Retinal pigment epithelial cell (primary cell): ENCODE measurements around the gene CLEC16A.

ENCODE experiments used
- DNase-seq: peaks from one replicate; pipeline ENCODE4 v3.0.0-alpha.2; 2010; ENCODE audit warnings: low read depth
- H3K4me3 ChIP-seq: 2 replicates; pipeline ENCODE4 v1.5.1; 2011; ENCODE audit warnings: mild to moderate bottlenecking, low read length, control low read depth, moderate library complexity
- TF ChIP-seq, protein P1 (sequence below): conservative IDR thresholded peaks from 2 replicates; pipeline ENCODE4 v1.5.1; 2011; ENCODE audit warnings: low read depth, low read length, control low read depth, inconsistent platforms

The CLEC16A gene

DNA sequence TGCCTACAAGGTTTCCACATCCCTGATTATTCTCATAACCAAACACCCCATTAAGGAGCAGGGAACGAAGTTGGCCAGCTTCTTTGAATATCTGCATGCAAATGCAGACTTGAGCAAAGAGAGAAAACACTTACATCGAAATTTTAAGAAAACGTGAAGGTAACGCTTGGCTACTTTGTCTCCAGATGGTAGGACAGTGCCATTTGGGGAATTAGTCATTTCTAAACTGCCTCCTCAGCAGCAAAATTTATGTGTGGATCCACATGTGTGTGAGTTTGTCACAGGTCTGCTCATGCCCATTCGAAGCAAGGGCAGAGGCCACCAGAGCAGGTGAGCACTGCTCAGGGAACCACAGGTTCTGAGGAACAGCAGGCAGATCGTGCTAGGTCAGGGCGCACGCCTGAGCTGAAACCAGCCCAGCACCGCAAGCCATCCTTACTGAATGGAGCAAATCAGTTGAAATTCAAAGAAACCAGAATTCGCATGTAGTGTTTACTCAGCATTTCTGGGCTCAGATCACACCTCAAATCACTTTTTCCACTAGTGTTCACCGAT lies 231.5 kb downstream of the CLEC16A start:
- no peak for DNase-seq
- no peak overlapping the region for H3K4me3 ChIP-seq
- TF ChIP-seq, protein P1, sequence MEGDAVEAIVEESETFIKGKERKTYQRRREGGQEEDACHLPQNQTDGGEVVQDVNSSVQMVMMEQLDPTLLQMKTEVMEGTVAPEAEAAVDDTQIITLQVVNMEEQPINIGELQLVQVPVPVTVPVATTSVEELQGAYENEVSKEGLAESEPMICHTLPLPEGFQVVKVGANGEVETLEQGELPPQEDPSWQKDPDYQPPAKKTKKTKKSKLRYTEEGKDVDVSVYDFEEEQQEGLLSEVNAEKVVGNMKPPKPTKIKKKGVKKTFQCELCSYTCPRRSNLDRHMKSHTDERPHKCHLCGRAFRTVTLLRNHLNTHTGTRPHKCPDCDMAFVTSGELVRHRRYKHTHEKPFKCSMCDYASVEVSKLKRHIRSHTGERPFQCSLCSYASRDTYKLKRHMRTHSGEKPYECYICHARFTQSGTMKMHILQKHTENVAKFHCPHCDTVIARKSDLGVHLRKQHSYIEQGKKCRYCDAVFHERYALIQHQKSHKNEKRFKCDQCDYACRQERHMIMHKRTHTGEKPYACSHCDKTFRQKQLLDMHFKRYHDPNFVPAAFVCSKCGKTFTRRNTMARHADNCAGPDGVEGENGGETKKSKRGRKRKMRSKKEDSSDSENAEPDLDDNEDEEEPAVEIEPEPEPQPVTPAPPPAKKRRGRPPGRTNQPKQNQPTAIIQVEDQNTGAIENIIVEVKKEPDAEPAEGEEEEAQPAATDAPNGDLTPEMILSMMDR: no peak

DNA sequence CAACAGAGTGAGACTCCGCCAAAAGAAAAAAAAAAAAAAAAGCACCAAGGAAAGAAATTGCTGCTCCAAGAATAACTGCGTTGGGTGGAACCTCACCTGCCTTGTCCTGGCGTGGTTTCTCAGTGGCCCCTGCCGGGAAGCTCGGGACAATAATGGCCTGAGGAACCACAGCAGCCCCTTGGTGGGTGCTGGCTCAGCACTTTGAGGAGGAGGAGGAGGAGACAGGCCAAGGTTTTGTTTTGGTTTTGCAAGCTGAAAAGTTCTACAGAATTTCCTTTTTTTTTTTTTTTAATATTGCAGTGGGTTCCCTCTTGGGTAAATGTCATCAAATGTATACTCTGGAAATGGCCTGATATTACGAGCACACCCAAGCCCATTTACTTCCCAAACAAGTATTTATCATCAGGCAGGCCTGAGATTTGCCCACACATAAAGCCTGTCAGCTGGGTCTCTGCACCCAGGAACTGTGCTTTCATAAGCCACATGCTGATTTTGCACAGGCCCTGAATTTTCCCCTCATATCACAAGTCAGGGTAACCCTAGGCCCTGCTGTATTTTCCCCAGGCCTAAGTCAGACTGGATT lies 233.3 kb downstream of the CLEC16A start:
- no peak overlapping the region for H3K4me3 ChIP-seq
- DNase-seq: no peak
- TF ChIP-seq, protein P1: no peak

DNA sequence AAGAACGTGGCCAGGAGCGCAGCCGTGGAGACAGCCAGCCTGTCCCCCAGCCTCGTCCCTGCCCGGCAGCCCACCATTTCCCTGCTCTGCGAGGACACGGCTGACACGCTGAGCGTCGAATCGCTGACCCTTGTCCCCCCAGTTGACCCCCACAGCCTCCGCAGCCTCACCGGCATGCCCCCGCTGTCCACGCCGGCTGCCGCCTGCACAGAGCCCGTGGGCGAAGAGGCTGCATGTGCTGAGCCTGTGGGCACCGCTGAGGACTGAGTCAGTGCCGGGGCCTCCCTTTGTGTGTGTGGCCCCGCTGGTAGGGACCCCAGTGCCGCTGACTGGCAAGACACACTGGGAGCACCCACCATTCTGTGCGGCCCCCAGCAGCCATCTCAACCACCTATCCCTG lies 234.1 kb downstream of the CLEC16A start:
- H3K4me3 ChIP-seq: no peak overlapping the region
- no peak for DNase-seq
- TF ChIP-seq, protein P1: no peak

DNA sequence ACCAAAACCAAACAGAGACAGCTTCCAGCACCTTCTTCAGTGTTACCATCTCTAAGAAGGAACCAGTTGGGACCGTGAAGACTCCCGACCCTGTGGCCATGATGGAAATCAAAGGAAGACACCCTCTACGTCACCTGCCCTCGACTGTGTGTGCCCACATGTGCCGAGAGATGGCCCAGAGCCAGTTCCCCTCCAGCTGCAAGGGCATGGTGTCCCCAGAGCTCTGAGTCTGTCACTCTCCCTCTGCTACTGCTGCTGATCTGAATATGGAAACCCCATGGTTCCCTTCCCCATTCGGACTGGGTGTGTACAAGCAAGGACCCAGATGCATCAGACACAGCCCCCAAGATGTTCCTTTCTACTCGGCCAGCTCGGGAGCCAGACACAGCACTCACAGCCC lies 235.2 kb downstream of the CLEC16A start:
- no peak for DNase-seq
- no peak overlapping the region for H3K4me3 ChIP-seq
- TF ChIP-seq, protein P1: no peak

DNA sequence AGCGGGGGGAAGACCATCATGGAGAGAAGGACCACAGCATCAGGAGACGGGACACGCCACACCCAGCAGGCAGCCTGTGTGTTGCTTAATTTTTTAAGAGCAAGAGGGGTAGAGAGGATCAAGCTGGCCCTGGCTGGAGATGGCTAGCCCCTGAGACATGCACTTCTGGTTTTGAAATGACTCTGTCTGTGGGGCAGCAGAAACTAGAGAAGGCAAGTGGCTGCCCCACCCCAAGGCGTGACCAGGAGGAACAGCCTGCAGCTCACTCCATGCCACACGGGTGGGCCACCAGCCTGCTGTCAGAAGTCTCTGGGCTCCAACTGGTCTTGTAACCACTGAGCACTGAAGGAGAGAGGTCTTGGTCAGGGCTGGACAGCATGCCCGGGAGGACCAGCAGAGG lies 236.1 kb downstream of the CLEC16A start:
- TF ChIP-seq, protein P1: no peak
- no peak overlapping the region for H3K4me3 ChIP-seq
- no peak for DNase-seq

DNA sequence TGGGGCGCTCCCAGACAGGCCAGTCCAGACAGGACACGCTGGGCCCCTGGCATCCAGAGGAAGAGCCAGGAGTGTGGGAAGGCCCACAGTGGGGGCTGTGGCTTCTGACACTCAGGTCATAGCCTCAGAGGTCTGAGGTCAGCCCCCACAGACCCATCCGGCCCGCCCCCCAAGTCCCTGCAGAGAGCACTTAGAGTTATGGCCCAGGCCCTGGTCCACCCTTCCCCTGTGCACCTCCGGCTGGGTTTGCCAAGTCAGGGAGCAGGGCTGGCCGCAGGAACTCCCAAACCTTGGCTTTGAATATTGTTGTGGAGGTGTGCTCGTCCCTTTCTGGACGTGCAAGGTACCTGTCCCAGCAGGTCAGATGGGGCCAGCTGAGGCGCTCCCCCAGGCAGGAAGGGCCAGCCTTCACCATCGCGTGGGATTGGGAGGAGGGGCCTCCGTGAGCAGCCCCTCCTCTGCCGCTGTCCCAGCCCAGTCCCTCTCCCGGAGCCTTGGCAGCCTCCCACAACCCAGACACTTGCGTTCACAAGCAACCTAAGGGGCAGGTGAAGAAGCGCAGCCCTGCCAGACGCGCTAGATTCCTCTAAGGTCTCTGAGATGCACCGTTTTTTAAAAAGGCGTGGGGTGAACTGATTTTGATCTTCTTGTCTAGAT lies 237.0 kb downstream of the CLEC16A start:
- no peak overlapping the region for H3K4me3 ChIP-seq
- no peak for DNase-seq
- TF ChIP-seq, protein P1: no peak

DNA sequence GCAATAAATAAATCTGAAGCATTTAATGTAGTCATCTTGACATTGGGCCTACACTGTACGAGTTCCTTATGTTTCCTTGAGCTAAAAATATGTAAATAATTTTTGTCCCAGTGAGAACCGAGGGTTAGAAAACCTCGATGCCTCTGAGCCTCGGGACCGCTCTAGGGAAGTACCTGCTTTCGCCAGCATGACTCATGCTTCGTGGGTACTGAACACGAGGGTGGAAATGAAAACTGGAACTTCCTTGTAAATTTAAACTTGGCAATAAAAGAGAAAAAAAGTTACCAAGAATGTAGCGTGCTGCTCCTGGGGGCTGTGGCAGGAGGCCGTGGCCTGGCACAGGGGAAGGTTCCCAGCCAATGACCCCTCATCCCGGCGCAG lies 237.5 kb downstream of the CLEC16A start:
- no peak overlapping the region for H3K4me3 ChIP-seq
- TF ChIP-seq, protein P1: no peak
- DNase-seq: no peak
